ENCODE measurements around the gene MT1F.

Gene MT1F

GRCh38 chr16:56640076-56640475 lies 17.7 kb upstream of the MT1F start:
- TF ChIP-seq ZNF274 (IDR thresholded peaks at IDR 0.05; ENCODE audit: low read depth, low read length) (no peak), YY1 (IDR thresholded peaks at IDR 0.05; ENCODE audit: insufficient read depth, insufficient read length) (no peak), SUZ12 (IDR thresholded peaks at IDR 0.05; ENCODE audit: extremely low read depth, insufficient read depth, insufficient read length) (no peak)
- Histone ChIP-seq H3K9ac (ENCODE audit: insufficient read length, low read depth) (no peak overlapping the region), H3K4me3 (ENCODE audit: insufficient read length, low read depth) (no peak overlapping the region), H3K9me3 (ENCODE audit: insufficient read depth, low read length) (no peaks in the 10 kb centered on the region), H3K4me1 (ENCODE audit: insufficient read depth, insufficient read length) (peaks cover 10% of the 10 kb centered on the region), H3K27me3 (ENCODE audit: insufficient read depth, insufficient read length) (peaks cover 57% of the 10 kb centered on the region), H3K36me3 (ENCODE audit: insufficient read depth, insufficient read length, low read length) (no peaks in the 10 kb centered on the region)
- DNase-seq (ENCODE audit: low read depth, low spot score): no peak

GRCh38 chr16:56641166-56641565 lies 16.6 kb upstream of the MT1F start:
- TF ChIP-seq YY1 (IDR thresholded peaks at IDR 0.05; ENCODE audit: insufficient read depth, insufficient read length) (no peak), ZNF274 (IDR thresholded peaks at IDR 0.05; ENCODE audit: low read depth, low read length) (no peak), SUZ12 (IDR thresholded peaks at IDR 0.05; ENCODE audit: extremely low read depth, insufficient read depth, insufficient read length) (no peak)
- peaks cover 46% of the 10 kb centered on the region for H3K27me3 ChIP-seq (ENCODE audit: insufficient read depth, insufficient read length)
- H3K4me1 ChIP-seq (ENCODE audit: insufficient read depth, insufficient read length): peaks cover 10% of the 10 kb centered on the region
- no peak overlapping the region for H3K4me3 ChIP-seq (ENCODE audit: insufficient read length, low read depth)
- H3K9me3 ChIP-seq (ENCODE audit: insufficient read depth, low read length): no peaks in the 10 kb centered on the region
- no peaks in the 10 kb centered on the region for H3K36me3 ChIP-seq (ENCODE audit: insufficient read depth, insufficient read length, low read length)
- DNase-seq (ENCODE audit: low read depth, low spot score): no peak
- H3K9ac ChIP-seq (ENCODE audit: insufficient read length, low read depth): no peak overlapping the region

GRCh38 chr16:56643080-56643778 lies 14.5 kb upstream of the MT1F start:
- Histone ChIP-seq H3K9ac (ENCODE audit: insufficient read length, low read depth) (no peak overlapping the region), H3K4me3 (ENCODE audit: insufficient read length, low read depth) (no peak overlapping the region), H3K4me1 (ENCODE audit: insufficient read depth, insufficient read length) (peaks cover 8% of the 10 kb centered on the region), H3K27me3 (ENCODE audit: insufficient read depth, insufficient read length) (peaks cover 26% of the 10 kb centered on the region), H3K9me3 (ENCODE audit: insufficient read depth, low read length) (no peaks in the 10 kb centered on the region), H3K36me3 (ENCODE audit: insufficient read depth, insufficient read length, low read length) (no peaks in the 10 kb centered on the region)
- TF ChIP-seq YY1 (IDR thresholded peaks at IDR 0.05; ENCODE audit: insufficient read depth, insufficient read length) (no peak), ZNF274 (IDR thresholded peaks at IDR 0.05; ENCODE audit: low read depth, low read length) (no peak), SUZ12 (IDR thresholded peaks at IDR 0.05; ENCODE audit: extremely low read depth, insufficient read depth, insufficient read length) (no peak)
- no peak for DNase-seq (ENCODE audit: low read depth, low spot score)

- no peak overlapping the region for H3K4me3 ChIP-seq (ENCODE audit: insufficient read length, low read depth)
- DNase-seq (ENCODE audit: low read depth, low spot score): no peak
- peaks cover 20% of the 10 kb centered on the region for H3K27me3 ChIP-seq (ENCODE audit: insufficient read depth, insufficient read length)
- no peak overlapping the region for H3K9ac ChIP-seq (ENCODE audit: insufficient read length, low read depth)
- peaks cover 5% of the 10 kb centered on the region for H3K4me1 ChIP-seq (ENCODE audit: insufficient read depth, insufficient read length)
- H3K36me3 ChIP-seq (ENCODE audit: insufficient read depth, insufficient read length, low read length): no peaks in the 10 kb centered on the region
- TF ChIP-seq YY1 (IDR thresholded peaks at IDR 0.05; ENCODE audit: insufficient read depth, insufficient read length): no peak
- TF ChIP-seq ZNF274 (IDR thresholded peaks at IDR 0.05; ENCODE audit: low read depth, low read length): no peak
- TF ChIP-seq SUZ12 (IDR thresholded peaks at IDR 0.05; ENCODE audit: extremely low read depth, insufficient read depth, insufficient read length): no peak
- no peaks in the 10 kb centered on the region for H3K9me3 ChIP-seq (ENCODE audit: insufficient read depth, low read length)
These were observed 13.9 kb upstream of the MT1F start for GRCh38 chr16:56643833-56644232.

GRCh38 chr16:56645311-56645710 lies 12.4 kb upstream of the MT1F start:
- DNase-seq (ENCODE audit: low read depth, low spot score): no peak
- H3K36me3 ChIP-seq (ENCODE audit: insufficient read depth, insufficient read length, low read length): no peaks in the 10 kb centered on the region
- peaks cover 5% of the 10 kb centered on the region for H3K27me3 ChIP-seq (ENCODE audit: insufficient read depth, insufficient read length)
- H3K9ac ChIP-seq (ENCODE audit: insufficient read length, low read depth): no peak overlapping the region
- no peak for TF ChIP-seq ZNF274 (IDR thresholded peaks at IDR 0.05; ENCODE audit: low read depth, low read length)
- TF ChIP-seq SUZ12 (IDR thresholded peaks at IDR 0.05; ENCODE audit: extremely low read depth, insufficient read depth, insufficient read length): no peak
- H3K4me1 ChIP-seq (ENCODE audit: insufficient read depth, insufficient read length): peaks cover 5% of the 10 kb centered on the region
- H3K4me3 ChIP-seq (ENCODE audit: insufficient read length, low read depth): no peak overlapping the region
- no peaks in the 10 kb centered on the region for H3K9me3 ChIP-seq (ENCODE audit: insufficient read depth, low read length)

GRCh38 chr16:56645838-56646237 lies 11.9 kb upstream of the MT1F start:
- no peaks in the 10 kb centered on the region for H3K9me3 ChIP-seq (ENCODE audit: insufficient read depth, low read length)
- H3K27me3 ChIP-seq (ENCODE audit: insufficient read depth, insufficient read length): peaks cover 3% of the 10 kb centered on the region
- H3K9ac ChIP-seq (ENCODE audit: insufficient read length, low read depth): no peak overlapping the region
- no peaks in the 10 kb centered on the region for H3K36me3 ChIP-seq (ENCODE audit: insufficient read depth, insufficient read length, low read length)
- DNase-seq (ENCODE audit: low read depth, low spot score): no peak
- no peak overlapping the region for H3K4me3 ChIP-seq (ENCODE audit: insufficient read length, low read depth)
- TF ChIP-seq ZNF274 (IDR thresholded peaks at IDR 0.05; ENCODE audit: low read depth, low read length): no peak
- TF ChIP-seq SUZ12 (IDR thresholded peaks at IDR 0.05; ENCODE audit: extremely low read depth, insufficient read depth, insufficient read length): no peak
- H3K4me1 ChIP-seq (ENCODE audit: insufficient read depth, insufficient read length): peaks cover 5% of the 10 kb centered on the region

- TF ChIP-seq SUZ12 (IDR thresholded peaks at IDR 0.05; ENCODE audit: extremely low read depth, insufficient read depth, insufficient read length): no peak
- no peak for TF ChIP-seq ZNF274 (IDR thresholded peaks at IDR 0.05; ENCODE audit: low read depth, low read length)
- H3K9me3 ChIP-seq (ENCODE audit: insufficient read depth, low read length): no peaks in the 10 kb centered on the region
- H3K36me3 ChIP-seq (ENCODE audit: insufficient read depth, insufficient read length, low read length): no peaks in the 10 kb centered on the region
- H3K27me3 ChIP-seq (ENCODE audit: insufficient read depth, insufficient read length): peaks cover 7% of the 10 kb centered on the region
- peaks cover 9% of the 10 kb centered on the region for H3K4me1 ChIP-seq (ENCODE audit: insufficient read depth, insufficient read length)
- H3K9ac ChIP-seq (ENCODE audit: insufficient read length, low read depth): no peak overlapping the region
- DNase-seq (ENCODE audit: low read depth, low spot score): no peak
- H3K4me3 ChIP-seq (ENCODE audit: insufficient read length, low read depth): no peak overlapping the region
These were observed 9.9 kb upstream of the MT1F start for GRCh38 chr16:56647641-56648431.

Measured in NT2/D1 (cell line).